ENCODE data around the gene SIRT6. TPM values are rescaled to one million over a fixed set of nuclear protein-coding genes. Genes with fewer than 3 reads are reported as not detected.

The SIRT6 gene
- total and polyA plus RNA-seq, 9 of the 15 experiments (the other 6 are each of a cell fraction or from before 2014, with no cell fraction given) = 1.4 to 41.1 (median 10.2) TPM

- TF ChIP-seq ZFP30 (CRISPR knock-in tag; IDR thresholded peaks at IDR 0.05; ENCODE audit: borderline replicate concordance) = no peak
- peak; percentile 92 for TF ChIP-seq PRDM10 (IDR thresholded peaks at IDR 0.05; ENCODE audit: partially characterized antibody)
- TF ChIP-seq TEAD1 (CRISPR knock-in tag; IDR thresholded peaks at IDR 0.05) = no peak
- TF ChIP-seq ZNF830 (CRISPR knock-in tag; IDR thresholded peaks at IDR 0.05) = no peak
- no peak for TF ChIP-seq POLR3A (IDR thresholded peaks at IDR 0.05; ENCODE audit: borderline replicate concordance, extremely low read depth, insufficient read depth, insufficient read length)
- no peak for TF ChIP-seq ZBTB9 (CRISPR knock-in tag; IDR thresholded peaks at IDR 0.05)
- no peak for TF ChIP-seq MED1 (CRISPR knock-in tag; IDR thresholded peaks at IDR 0.05; ENCODE audit: borderline replicate concordance)
- TF ChIP-seq POU5F1 (IDR thresholded peaks at IDR 0.05; ENCODE audit: borderline replicate concordance, low read depth, low read length, partially characterized antibody) = no peak
- TF ChIP-seq ZNF134 (CRISPR knock-in tag; conservative IDR thresholded peaks at IDR 0.05) = no peak
- peak; percentile 31; the same call in 1 of the 2 replicates for TF ChIP-seq SMARCA4 (IDR thresholded peaks at IDR 0.05)
- TF ChIP-seq ADNP (tag; IDR thresholded peaks at IDR 0.05) = peak; percentile 74
- TF ChIP-seq CC2D1A (IDR thresholded peaks at IDR 0.05) = peak; percentile 56; the same call in 1 of the 2 replicates
- TF ChIP-seq RBBP5 (IDR thresholded peaks at IDR 0.05; ENCODE audit: borderline replicate concordance, insufficient read depth, low read length, poor library complexity, severe bottlenecking) = no peak
- TF ChIP-seq SPI1 (IDR thresholded peaks at IDR 0.05; ENCODE audit: borderline replicate concordance, low read depth, low read length) = peak; percentile 16; the same call in 1 of the 2 replicates
- no peak for TF ChIP-seq POLR2H (tag; IDR thresholded peaks at IDR 0.05; ENCODE audit: low read depth)
- TF ChIP-seq ZNF707 (CRISPR knock-in tag; conservative IDR thresholded peaks at IDR 0.05) = no peak
- no peak for TF ChIP-seq E2F3 (CRISPR knock-in tag; IDR thresholded peaks at IDR 0.05)
- no peak for TF ChIP-seq ZZZ3 (IDR thresholded peaks at IDR 0.05)
- TF ChIP-seq PCBP2 (IDR thresholded peaks at IDR 0.05; ENCODE audit: low read depth, low read length, poor library complexity, severe bottlenecking) = no peak
- TF ChIP-seq HNRNPL (IDR thresholded peaks at IDR 0.05; ENCODE audit: low read depth, low read length) = no peak
- TF ChIP-seq PTBP1 (IDR thresholded peaks at IDR 0.05; ENCODE audit: low read depth, low read length) = peak; percentile 89
- peak; percentile 40 to 75; a peak in 3 of 4 replicates for TF ChIP-seq RAD21 (CRISPR knock-in tag; conservative IDR thresholded peaks at IDR 0.05 in 1 of 2, IDR thresholded peaks at IDR 0.05 in 1 of 2)
- TF ChIP-seq CREM (IDR thresholded peaks at IDR 0.05; ENCODE audit: low read depth) = no peak
Observed at GRCh38 chr19:4186087-4186993, 4.0 kb upstream of the SIRT6 start (continued).

Measured in K562 (cell line).